ENCODE measurements around the gene C7. TPM values are rescaled to one million over a fixed set of nuclear protein-coding genes. Genes with fewer than 3 reads are reported as not detected.

Gene C7
- polyA plus RNA-seq, 3 donors, result 136 to 175 (median 167) TPM

Other genes with a start within 250 kb of the C7 start
- 10 to 100 TPM; 10.1 to 10.8 (median 10.7) TPM for gene PTGER4, start 229.6 kb upstream of the C7 start, polyA plus RNA-seq (ENCODE audit: insufficient read length in 3 of 3)
- 10 to 100 TPM; 33.3 to 39.8 (median 34.2) TPM for gene TTC33, start 153.5 kb upstream of the C7 start, polyA plus RNA-seq (ENCODE audit: insufficient read length in 3 of 3)
- gene PRKAA1, start 111.1 kb upstream of the C7 start, polyA plus RNA-seq (ENCODE audit: insufficient read length in 3 of 3), result 10 to 100 TPM; 62.0 to 84.8 (median 81.7) TPM
- 1,000 to 10,000 TPM; 1,640 to 2,238 (median 1,988) TPM for gene RPL37, start 74.3 kb upstream of the C7 start, polyA plus RNA-seq (ENCODE audit: insufficient read length in 3 of 3)
- gene CARD6, start 68.1 kb upstream of the C7 start, polyA plus RNA-seq (ENCODE audit: insufficient read length in 3 of 3), result 1 to 10 TPM; 2.5 to 2.8 (median 2.8) TPM
- gene MROH2B, start 161.8 kb downstream of the C7 start, polyA plus RNA-seq (ENCODE audit: insufficient read length in 3 of 3), result not detected